ENCODE data around the gene ACSF3. TPM values are rescaled to one million over a fixed set of nuclear protein-coding genes. Genes with fewer than 3 reads are reported as not detected.

Gene ACSF3
- total RNA-seq, 2 experiments from 2014 or later = 38.6 to 45.1 TPM

GRCh38 chr16:89050868-89051311 is 42.8 kb upstream of the ACSF3 start:
- POLR2A ChIA-PET = no interaction called here
- CTCF ChIA-PET = no interaction called here
- Mint-ChIP-seq H3K27me3 (ENCODE audit: low read depth) (no peaks in the 10 kb centered on the region), H3K4me1 (ENCODE audit: low read depth) (no peaks in the 10 kb centered on the region), H3K27ac (no peak overlapping the region), H3K4me3 (no peak overlapping the region), H3K9me3 (ENCODE audit: insufficient read depth) (no peaks in the 10 kb centered on the region), H3K36me3 (ENCODE audit: low read depth) (no peaks in the 10 kb centered on the region)
- no peak for DNase-seq
- no peak for ATAC-seq

- no peak overlapping the region for H3K4me3 Mint-ChIP-seq
- no peaks in the 10 kb centered on the region for H3K4me1 Mint-ChIP-seq (ENCODE audit: low read depth)
- no peak for ATAC-seq
- H3K27me3 Mint-ChIP-seq (ENCODE audit: low read depth) = no peaks in the 10 kb centered on the region
- H3K27ac Mint-ChIP-seq = no peak overlapping the region
- ChIA-PET POLR2A (no interaction called here), CTCF (no interaction called here)
- no peak for DNase-seq
- no peaks in the 10 kb centered on the region for H3K9me3 Mint-ChIP-seq (ENCODE audit: insufficient read depth)
- no peaks in the 10 kb centered on the region for H3K36me3 Mint-ChIP-seq (ENCODE audit: low read depth)
Measured at GRCh38 chr16:89051521-89052166, 42.0 kb upstream of the ACSF3 start.

- H3K9me3 Mint-ChIP-seq (ENCODE audit: insufficient read depth) = no peaks in the 10 kb centered on the region
- H3K27me3 Mint-ChIP-seq (ENCODE audit: low read depth) = no peaks in the 10 kb centered on the region
- POLR2A ChIA-PET = no interaction called here
- no peak overlapping the region for H3K27ac Mint-ChIP-seq
- no peaks in the 10 kb centered on the region for H3K36me3 Mint-ChIP-seq (ENCODE audit: low read depth)
- no peaks in the 10 kb centered on the region for H3K4me1 Mint-ChIP-seq (ENCODE audit: low read depth)
- CTCF ChIA-PET = no interaction called here
- DNase-seq (no peak), ATAC-seq (no peak)
- H3K4me3 Mint-ChIP-seq = peak overlapping the region; percentile 44
Measured at GRCh38 chr16:89052191-89052889, 41.3 kb upstream of the ACSF3 start.

- peak overlapping the region; percentile 44 for H3K4me3 Mint-ChIP-seq
- no peaks in the 10 kb centered on the region for H3K27me3 Mint-ChIP-seq (ENCODE audit: low read depth)
- ChIA-PET POLR2A (no interaction called here), CTCF (no interaction called here)
- DNase-seq (no peak), ATAC-seq (no peak)
- H3K27ac Mint-ChIP-seq = no peak overlapping the region
- no peaks in the 10 kb centered on the region for H3K36me3 Mint-ChIP-seq (ENCODE audit: low read depth)
- no peaks in the 10 kb centered on the region for H3K4me1 Mint-ChIP-seq (ENCODE audit: low read depth)
- H3K9me3 Mint-ChIP-seq (ENCODE audit: insufficient read depth) = no peaks in the 10 kb centered on the region
Measured at GRCh38 chr16:89052890-89053724, 40.5 kb upstream of the ACSF3 start.

- H3K27me3 Mint-ChIP-seq (ENCODE audit: low read depth) = no peaks in the 10 kb centered on the region
- no peak for ATAC-seq
Measured at GRCh38 chr16:89053725-89054029, 40.0 kb upstream of the ACSF3 start.

GRCh38 chr16:89054261-89054661 is 39.4 kb upstream of the ACSF3 start:
- H3K27ac Mint-ChIP-seq = no peak overlapping the region
- DNase-seq = no peak
- H3K4me1 Mint-ChIP-seq (ENCODE audit: low read depth) = no peaks in the 10 kb centered on the region
- CTCF ChIA-PET = no interaction called here
- no peaks in the 10 kb centered on the region for H3K9me3 Mint-ChIP-seq (ENCODE audit: insufficient read depth)
- no peaks in the 10 kb centered on the region for H3K27me3 Mint-ChIP-seq (ENCODE audit: low read depth)
- no peak overlapping the region for H3K4me3 Mint-ChIP-seq
- POLR2A ChIA-PET = no interaction called here
- no peaks in the 10 kb centered on the region for H3K36me3 Mint-ChIP-seq (ENCODE audit: low read depth)
- no peak for ATAC-seq

More at GRCh38 chr16:89053725-89054029, 40.0 kb upstream of the ACSF3 start:
- POLR2A ChIA-PET = no interaction called here
- Mint-ChIP-seq H3K36me3 (ENCODE audit: low read depth) (no peaks in the 10 kb centered on the region), H3K27ac (no peak overlapping the region), H3K4me3 (no peak overlapping the region), H3K9me3 (ENCODE audit: insufficient read depth) (no peaks in the 10 kb centered on the region), H3K4me1 (ENCODE audit: low read depth) (no peaks in the 10 kb centered on the region)
- no peak for DNase-seq
- CTCF ChIA-PET = no interaction called here

- Mint-ChIP-seq H3K27me3 (ENCODE audit: low read depth) (no peaks in the 10 kb centered on the region), H3K27ac (no peak overlapping the region), H3K4me3 (no peak overlapping the region), H3K9me3 (ENCODE audit: insufficient read depth) (no peaks in the 10 kb centered on the region), H3K36me3 (ENCODE audit: low read depth) (no peaks in the 10 kb centered on the region), H3K4me1 (ENCODE audit: low read depth) (no peaks in the 10 kb centered on the region)
- POLR2A ChIA-PET = no interaction called here
- ATAC-seq (no peak), DNase-seq (no peak)
- CTCF ChIA-PET = no interaction called here
Measured at GRCh38 chr16:89054714-89055113, 38.9 kb upstream of the ACSF3 start.

GRCh38 chr16:89055313-89055712 is 38.3 kb upstream of the ACSF3 start:
- Mint-ChIP-seq H3K4me1 (ENCODE audit: low read depth) (no peaks in the 10 kb centered on the region), H3K9me3 (ENCODE audit: insufficient read depth) (no peaks in the 10 kb centered on the region), H3K36me3 (ENCODE audit: low read depth) (no peaks in the 10 kb centered on the region), H3K27me3 (ENCODE audit: low read depth) (no peaks in the 10 kb centered on the region), H3K4me3 (no peak overlapping the region), H3K27ac (no peak overlapping the region)
- ChIA-PET POLR2A (no interaction called here), CTCF (no interaction called here)
- DNase-seq (no peak), ATAC-seq (no peak)

GRCh38 chr16:89055894-89056555 is 37.6 kb upstream of the ACSF3 start:
- no peaks in the 10 kb centered on the region for H3K27me3 Mint-ChIP-seq (ENCODE audit: low read depth)

GRCh38 chr16:89056592-89056991 is 37.1 kb upstream of the ACSF3 start:
- H3K27me3 Mint-ChIP-seq (ENCODE audit: low read depth) = no peaks in the 10 kb centered on the region
- H3K4me1 Mint-ChIP-seq (ENCODE audit: low read depth) = no peaks in the 10 kb centered on the region
- ChIA-PET CTCF (no interaction called here), POLR2A (no interaction called here)
- H3K27ac Mint-ChIP-seq = no peak overlapping the region
- no peaks in the 10 kb centered on the region for H3K9me3 Mint-ChIP-seq (ENCODE audit: insufficient read depth)
- H3K4me3 Mint-ChIP-seq = no peak overlapping the region
- no peaks in the 10 kb centered on the region for H3K36me3 Mint-ChIP-seq (ENCODE audit: low read depth)
- no peak for ATAC-seq
- no peak for DNase-seq

More at GRCh38 chr16:89055894-89056555, 37.6 kb upstream of the ACSF3 start:
- DNase-seq = no peak
- CTCF ChIA-PET = no interaction called here
- H3K9me3 Mint-ChIP-seq (ENCODE audit: insufficient read depth) = no peaks in the 10 kb centered on the region
- no peaks in the 10 kb centered on the region for H3K36me3 Mint-ChIP-seq (ENCODE audit: low read depth)
- no peak overlapping the region for H3K27ac Mint-ChIP-seq
- no peak for ATAC-seq
- POLR2A ChIA-PET = no interaction called here
- no peak overlapping the region for H3K4me3 Mint-ChIP-seq
- H3K4me1 Mint-ChIP-seq (ENCODE audit: low read depth) = no peaks in the 10 kb centered on the region

GRCh38 chr16:89057738-89058137 is 35.9 kb upstream of the ACSF3 start:
- Mint-ChIP-seq H3K4me3 (no peak overlapping the region), H3K27me3 (ENCODE audit: low read depth) (no peaks in the 10 kb centered on the region), H3K4me1 (ENCODE audit: low read depth) (no peaks in the 10 kb centered on the region), H3K27ac (no peak overlapping the region), H3K9me3 (ENCODE audit: insufficient read depth) (no peaks in the 10 kb centered on the region), H3K36me3 (ENCODE audit: low read depth) (no peaks in the 10 kb centered on the region)
- DNase-seq (no peak), ATAC-seq (no peak)
- CTCF ChIA-PET = no interaction called here
- POLR2A ChIA-PET = no interaction called here

GRCh38 chr16:89058812-89059211 is 34.8 kb upstream of the ACSF3 start:
- Mint-ChIP-seq H3K9me3 (ENCODE audit: insufficient read depth) (no peaks in the 10 kb centered on the region), H3K27ac (no peak overlapping the region), H3K36me3 (ENCODE audit: low read depth) (no peaks in the 10 kb centered on the region), H3K27me3 (ENCODE audit: low read depth) (no peaks in the 10 kb centered on the region), H3K4me1 (ENCODE audit: low read depth) (no peaks in the 10 kb centered on the region), H3K4me3 (no peak overlapping the region)
- DNase-seq (no peak), ATAC-seq (no peak)
- ChIA-PET CTCF (no interaction called here), POLR2A (no interaction called here)

All from activated CD8-positive, alpha-beta T cell treated with anti-CD3 and anti-CD28 coated beads, Interleukin-2, amount 10 ng/mL, durations not matched to agents 7 days and 5 days (primary cell).